Kidney glomerular epithelial cell (primary cell): Measurements from ENCODE around the gene SLX1A.
"Not testable (repeated sequence)": the region's sequence is repeated elsewhere in the genome, so short reads cannot be mapped to it uniquely, and the experiment has no call there.

Experiments
- DNase-seq: peaks from one replicate; lab custom pipeline; 2025; lab: John Stamatoyannopoulos, UW

Gene SLX1A

GRCh38 chr16:30184096-30184890 is 9.4 kb upstream of the SLX1A start:
- DNase-seq = no peak

- no peak for DNase-seq
Observed at GRCh38 chr16:30184891-30185682, 8.6 kb upstream of the SLX1A start.

- no peak for DNase-seq
Observed at GRCh38 chr16:30185683-30186421, 7.8 kb upstream of the SLX1A start.

- no peak for DNase-seq
Observed at GRCh38 chr16:30186444-30186781, 7.3 kb upstream of the SLX1A start.

- no peak for DNase-seq
Observed at GRCh38 chr16:30186782-30187555, 6.7 kb upstream of the SLX1A start.

- DNase-seq = no peak
Observed at GRCh38 chr16:30187556-30187865, 6.2 kb upstream of the SLX1A start.

- DNase-seq = no peak
Observed at GRCh38 chr16:30187971-30188561, 5.6 kb upstream of the SLX1A start.

GRCh38 chr16:30191158-30191557 is 2.5 kb upstream of the SLX1A start:
- not testable (repeated sequence) for DNase-seq

GRCh38 chr16:30193098-30193497 is 577 bp upstream of the SLX1A start:
- DNase-seq = not testable (repeated sequence)

GRCh38 chr16:30194172-30194925 is 674 bp downstream of the SLX1A start:
- DNase-seq = not testable (repeated sequence)

GRCh38 chr16:30197001-30197400 is 3.3 kb downstream of the SLX1A start:
- not testable (repeated sequence) for DNase-seq

GRCh38 chr16:30199049-30199448 is 5.4 kb downstream of the SLX1A start, which contains the start of gene SULT1A3:
Gene SULT1A3, plus strand, starts transcription at chr16:30199255. Its CDS starts 1,474 bp downstream, at chr16:30200729.
- DNase-seq = not testable (repeated sequence)

GRCh38 chr16:30199608-30200343 is 6.1 kb downstream of the SLX1A start:
- DNase-seq = not testable (repeated sequence)

GRCh38 chr16:30205541-30206236 is 12.0 kb downstream of the SLX1A start:
- not testable (repeated sequence) for DNase-seq

GRCh38 chr16:30206252-30206651 is 12.6 kb downstream of the SLX1A start:
- not testable (repeated sequence) for DNase-seq

GRCh38 chr16:30207063-30207704 is 13.5 kb downstream of the SLX1A start:
- DNase-seq = not testable (repeated sequence)

GRCh38 chr16:30209032-30209431 is 15.4 kb downstream of the SLX1A start:
- not testable (repeated sequence) for DNase-seq

GRCh38 chr16:30211414-30211813 is 17.7 kb downstream of the SLX1A start:
- not testable (repeated sequence) for DNase-seq

GRCh38 chr16:30217082-30217481 is 23.4 kb downstream of the SLX1A start:
- not testable (repeated sequence) for DNase-seq
